ENCODE results near the gene ARVCF.

- TF ChIP-seq CTCF (conservative IDR thresholded peaks at IDR 0.05) (no peak), EZH2 (IDR thresholded peaks at IDR 0.05; ENCODE audit: low read depth) (no peak)
Measured at GRCh38 chr22:20065896-20066616, 49.4 kb upstream of the ARVCF start.
